ENCODE data around the gene DMD.

DMD gene

GRCh38 chrX:33014949-33015348 is 196.4 kb downstream of the DMD start:
- DNase-seq, result no peak

GRCh38 chrX:33014086-33014485 is 197.3 kb downstream of the DMD start:
- DNase-seq, result no peak

GRCh38 chrX:33001107-33001506 is 210.2 kb downstream of the DMD start:
- DNase-seq, result no peak

GRCh38 chrX:32998776-32999175 is 212.6 kb downstream of the DMD start:
- DNase-seq, result no peak

GRCh38 chrX:32995427-32995826 is 215.9 kb downstream of the DMD start:
- no peak for DNase-seq

- DNase-seq, result no peak
These were observed 224.2 kb downstream of the DMD start for GRCh38 chrX:32987142-32987541.

- no peak for DNase-seq
These were observed 225.8 kb downstream of the DMD start for GRCh38 chrX:32985544-32985943.

- DNase-seq, result no peak
These were observed 244.5 kb downstream of the DMD start for GRCh38 chrX:32966821-32967355.

GRCh38 chrX:32954125-32954524 is 257.2 kb downstream of the DMD start:
- no peak for DNase-seq

GRCh38 chrX:32948130-32948529 is 263.2 kb downstream of the DMD start:
- no peak for DNase-seq

- no peak for DNase-seq
These were observed 274.3 kb downstream of the DMD start for GRCh38 chrX:32937043-32937442.

GRCh38 chrX:32933548-32933947 is 277.8 kb downstream of the DMD start:
- DNase-seq, result no peak

GRCh38 chrX:32929040-32929439 is 282.3 kb downstream of the DMD start:
- no peak for DNase-seq

- no peak for DNase-seq
These were observed 315.3 kb downstream of the DMD start for GRCh38 chrX:32896088-32896487.

- no peak for DNase-seq
These were observed 316.7 kb downstream of the DMD start for GRCh38 chrX:32894679-32895078.

- no peak for DNase-seq
These were observed 317.6 kb downstream of the DMD start for GRCh38 chrX:32893751-32894150.

- DNase-seq, result no peak
These were observed 333.8 kb downstream of the DMD start for GRCh38 chrX:32877592-32877991.

GRCh38 chrX:32874839-32875238 is 336.5 kb downstream of the DMD start:
- DNase-seq, result no peak

- no peak for DNase-seq
These were observed 337.6 kb downstream of the DMD start for GRCh38 chrX:32873786-32874185.

- DNase-seq, result no peak
These were observed 339.7 kb downstream of the DMD start for GRCh38 chrX:32871636-32872035.

- DNase-seq, result no peak
These were observed 342.8 kb downstream of the DMD start for GRCh38 chrX:32868524-32868895.

- DNase-seq, result no peak
These were observed 343.4 kb downstream of the DMD start for GRCh38 chrX:32867781-32868523.

GRCh38 chrX:32852203-32852602 is 359.1 kb downstream of the DMD start:
- no peak for DNase-seq

GRCh38 chrX:32851556-32851955 is 359.8 kb downstream of the DMD start:
- DNase-seq, result no peak

- DNase-seq, result no peak
These were observed 363.4 kb downstream of the DMD start for GRCh38 chrX:32847921-32848320.

All from NCI-H526 treated with DMSO at 0.1 percent for 48 hours (cell line).